ENCODE results near the gene CCM2.
"Not testable (repeated sequence)": the region's sequence is repeated elsewhere in the genome, so short reads cannot be mapped to it uniquely, and the experiment has no call there.

Gene CCM2

DNA sequence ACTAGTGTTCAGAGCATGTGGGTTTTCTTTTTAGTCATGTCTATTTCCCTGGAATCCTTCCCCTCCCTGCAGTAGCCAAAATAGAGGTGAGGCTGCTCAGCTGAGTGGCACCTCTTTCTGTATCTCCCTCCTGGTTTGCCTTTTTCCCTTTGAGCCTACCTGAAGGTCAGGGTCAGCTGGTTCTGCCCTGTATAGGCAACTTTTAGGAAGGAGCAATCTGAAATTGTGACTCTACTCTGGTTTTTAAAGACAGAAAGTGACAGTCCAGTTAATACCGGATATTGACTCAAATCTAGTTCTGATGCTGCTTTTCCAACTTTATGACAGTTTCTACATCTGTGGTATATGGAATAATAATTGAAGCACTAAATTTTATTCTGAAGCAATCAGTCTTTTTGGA, 26.0 kb downstream of the CCM2 start:
- H3K4me1 ChIP-seq (ENCODE audit: control insufficient read depth in 1 of 2, insufficient read depth in 2 of 2, low read length in 2 of 2) = peaks cover 5 to 12% of the 10 kb centered on the region in 2 donors
- H3K36me3 ChIP-seq (ENCODE audit: control insufficient read depth in 1 of 2, insufficient read depth in 2 of 2, low read length in 2 of 2) = peaks cover 0 to 7% of the 10 kb centered on the region in 2 donors
- H3K27ac ChIP-seq (ENCODE audit: low read depth, low read length) = no peak overlapping the region
- no peak overlapping the region for H3K9ac ChIP-seq (ENCODE audit: low read depth in 1 of 2, low read length in 2 of 2)
- peak overlapping the region in 1 of 2 donors; percentile 8 for H3K4me3 ChIP-seq (ENCODE audit: low read depth in 1 of 2, low read length in 2 of 2)
- no peaks in the 10 kb centered on the region for H3K9me3 ChIP-seq (ENCODE audit: control insufficient read depth in 1 of 2, low read length in 2 of 2)
- H3K27me3 ChIP-seq (ENCODE audit: control insufficient read depth in 1 of 2, insufficient read depth in 2 of 2, low read length in 2 of 2) = no peaks in the 10 kb centered on the region

DNA sequence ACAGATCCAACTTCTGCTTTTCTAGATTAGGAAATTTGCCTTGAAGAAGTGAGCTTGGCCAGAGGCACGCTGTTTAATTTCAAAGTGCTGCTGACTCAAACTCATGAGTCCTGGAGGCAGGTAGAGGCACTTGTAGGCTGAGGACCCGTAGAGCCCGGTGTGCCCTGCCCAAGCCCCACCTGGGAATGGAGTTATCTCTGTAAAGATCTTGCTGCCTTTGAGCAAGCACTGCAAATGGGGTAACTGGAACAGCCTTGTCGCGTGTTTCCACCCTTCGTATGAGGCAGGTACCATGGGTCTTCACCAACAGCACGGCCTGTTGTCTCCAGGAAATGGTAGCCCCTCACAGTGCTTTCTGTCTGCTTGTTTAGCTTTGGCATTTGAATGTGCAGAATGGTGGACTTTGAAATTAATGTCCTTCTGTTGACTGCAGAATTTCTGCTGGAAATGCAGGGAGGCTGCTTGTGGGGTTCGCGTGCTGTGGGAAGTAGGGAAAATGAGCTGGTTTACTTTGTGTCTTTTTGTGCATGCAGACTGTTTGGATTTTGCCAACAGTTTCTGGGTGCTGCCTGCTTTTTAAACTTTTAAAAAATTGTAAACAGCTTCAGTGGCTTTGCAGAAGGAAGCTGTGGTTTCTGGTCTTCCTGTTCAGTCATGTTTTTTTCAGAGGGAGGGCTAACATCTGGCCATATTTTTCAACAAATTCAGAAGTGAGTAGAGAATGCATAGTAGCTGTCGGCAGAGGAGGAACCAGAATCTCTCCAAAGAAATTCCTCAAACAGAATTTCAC, 27.2 kb downstream of the CCM2 start:
- H3K9ac ChIP-seq (ENCODE audit: low read depth in 1 of 2, low read length in 2 of 2) = peak overlapping the region; percentile 35 to 43
- H3K9me3 ChIP-seq (ENCODE audit: control insufficient read depth in 1 of 2, low read length in 2 of 2) = no peaks in the 10 kb centered on the region
- H3K36me3 ChIP-seq (ENCODE audit: control insufficient read depth in 1 of 2, insufficient read depth in 2 of 2, low read length in 2 of 2) = peaks cover 0 to 7% of the 10 kb centered on the region in 2 donors
- H3K4me1 ChIP-seq (ENCODE audit: control insufficient read depth in 1 of 2, insufficient read depth in 2 of 2, low read length in 2 of 2) = peaks cover 5 to 12% of the 10 kb centered on the region in 2 donors
- H3K4me3 ChIP-seq (ENCODE audit: low read depth in 1 of 2, low read length in 2 of 2) = peak overlapping the region; percentile 62 to 67
- peak overlapping the region; percentile 66 for H3K27ac ChIP-seq (ENCODE audit: low read depth, low read length)
- H3K27me3 ChIP-seq (ENCODE audit: control insufficient read depth in 1 of 2, insufficient read depth in 2 of 2, low read length in 2 of 2) = no peaks in the 10 kb centered on the region

DNA sequence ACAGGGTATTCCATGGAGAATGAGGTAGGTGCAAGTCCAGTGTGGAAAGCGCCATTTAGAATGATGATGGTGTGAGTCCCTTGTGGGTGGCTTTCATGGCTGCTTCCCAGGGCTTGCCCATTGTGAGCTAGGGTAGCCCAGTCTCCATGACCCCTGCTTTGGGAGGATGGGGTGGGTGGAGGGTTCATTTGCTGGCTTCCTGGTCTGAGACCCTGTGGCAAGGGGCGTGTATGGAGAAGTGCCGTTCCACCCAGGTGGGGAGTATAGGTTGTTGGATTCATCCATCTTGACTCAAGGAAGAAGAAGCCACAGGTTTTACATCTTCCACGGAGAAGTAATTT, 27.7 kb downstream of the CCM2 start:
- Histone ChIP-seq H3K27ac (ENCODE audit: low read depth, low read length) (peak overlapping the region; percentile 35), H3K36me3 (ENCODE audit: control insufficient read depth in 1 of 2, insufficient read depth in 2 of 2, low read length in 2 of 2) (peaks cover 0 to 7% of the 10 kb centered on the region in 2 donors), H3K9me3 (ENCODE audit: control insufficient read depth in 1 of 2, low read length in 2 of 2) (no peaks in the 10 kb centered on the region), H3K27me3 (ENCODE audit: control insufficient read depth in 1 of 2, insufficient read depth in 2 of 2, low read length in 2 of 2) (no peaks in the 10 kb centered on the region), H3K4me3 (ENCODE audit: low read depth in 1 of 2, low read length in 2 of 2) (peak overlapping the region; percentile 62 to 67), H3K9ac (ENCODE audit: low read depth in 1 of 2, low read length in 2 of 2) (peak overlapping the region; percentile 35 to 36), H3K4me1 (ENCODE audit: control insufficient read depth in 1 of 2, insufficient read depth in 2 of 2, low read length in 2 of 2) (peaks cover 10 to 12% of the 10 kb centered on the region in 2 donors)

DNA sequence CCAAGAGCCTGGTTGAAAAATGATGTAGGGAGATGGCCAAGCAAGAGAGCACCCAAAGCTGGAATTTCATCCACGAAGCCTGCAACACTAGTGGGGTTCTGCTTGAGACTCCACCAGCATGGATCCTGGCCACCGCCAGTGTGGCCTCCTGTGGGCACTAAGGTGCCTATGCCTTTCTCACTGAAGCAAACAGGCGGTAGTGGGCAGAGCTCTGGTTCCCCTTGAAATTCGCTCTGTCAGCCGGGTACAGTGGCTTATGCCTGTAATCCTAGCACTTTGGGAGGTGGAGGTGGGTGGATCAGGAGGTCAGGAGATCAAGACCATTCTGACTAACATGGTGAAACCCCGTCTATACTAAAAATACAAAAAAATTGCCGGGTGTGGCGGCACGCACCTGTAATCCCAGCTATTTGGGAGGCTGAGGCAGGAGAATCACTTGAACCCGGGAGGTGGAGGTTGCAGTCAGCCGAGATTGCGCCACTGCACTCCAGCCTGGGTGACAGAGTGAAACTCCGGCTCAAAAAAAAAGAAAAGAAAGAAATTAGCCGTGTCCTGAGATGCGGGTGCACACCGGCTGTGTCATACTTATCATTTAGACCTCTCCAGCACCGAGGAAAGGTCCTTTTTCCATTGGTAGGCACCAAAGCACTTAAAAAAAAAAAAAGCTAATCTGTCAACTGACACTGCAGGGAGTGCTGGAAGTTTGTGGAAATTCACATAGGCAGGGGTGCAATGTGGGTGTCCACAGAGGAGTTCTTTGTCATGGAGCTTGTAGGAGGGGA, 28.3 kb downstream of the CCM2 start:
- Histone ChIP-seq H3K9me3 (ENCODE audit: control insufficient read depth in 1 of 2, low read length in 2 of 2) (no peaks in the 10 kb centered on the region), H3K27ac (ENCODE audit: low read depth, low read length) (no peak overlapping the region), H3K4me3 (ENCODE audit: low read depth in 1 of 2, low read length in 2 of 2) (peak overlapping the region; percentile 62 to 67), H3K36me3 (ENCODE audit: control insufficient read depth in 1 of 2, insufficient read depth in 2 of 2, low read length in 2 of 2) (peaks cover 0 to 7% of the 10 kb centered on the region in 2 donors), H3K9ac (ENCODE audit: low read depth in 1 of 2, low read length in 2 of 2) (peak overlapping the region in 1 of 2 donors; percentile 36), H3K4me1 (ENCODE audit: control insufficient read depth in 1 of 2, insufficient read depth in 2 of 2, low read length in 2 of 2) (peaks cover 10 to 13% of the 10 kb centered on the region in 2 donors), H3K27me3 (ENCODE audit: control insufficient read depth in 1 of 2, insufficient read depth in 2 of 2, low read length in 2 of 2) (no peaks in the 10 kb centered on the region)

DNA sequence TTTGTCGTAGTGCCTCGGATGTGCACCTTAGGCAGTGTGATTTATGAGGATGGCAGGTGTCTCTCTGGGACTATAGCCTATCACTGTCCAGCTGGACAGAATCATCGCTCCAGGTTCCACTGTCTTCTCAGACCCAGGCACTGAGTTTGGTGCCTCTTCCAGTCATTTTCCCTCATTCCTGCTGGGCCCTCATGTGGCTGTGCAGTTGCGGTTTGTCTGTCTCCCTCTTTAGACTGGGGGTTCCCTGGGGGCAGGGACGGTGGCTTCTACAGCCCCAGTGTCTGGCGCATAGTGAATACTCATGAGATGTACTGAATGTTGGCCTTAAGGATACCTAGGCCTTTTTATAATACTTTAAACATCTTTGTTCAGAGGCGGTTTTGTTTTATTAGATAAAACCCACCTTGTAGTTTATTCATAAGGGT, 28.9 kb downstream of the CCM2 start:
- H3K4me1 ChIP-seq (ENCODE audit: control insufficient read depth in 1 of 2, insufficient read depth in 2 of 2, low read length in 2 of 2) = peaks cover 15 to 19% of the 10 kb centered on the region in 2 donors
- H3K4me3 ChIP-seq (ENCODE audit: low read depth in 1 of 2, low read length in 2 of 2) = peak overlapping the region; percentile 54 to 67
- H3K9ac ChIP-seq (ENCODE audit: low read depth in 1 of 2, low read length in 2 of 2) = no peak overlapping the region

DNA sequence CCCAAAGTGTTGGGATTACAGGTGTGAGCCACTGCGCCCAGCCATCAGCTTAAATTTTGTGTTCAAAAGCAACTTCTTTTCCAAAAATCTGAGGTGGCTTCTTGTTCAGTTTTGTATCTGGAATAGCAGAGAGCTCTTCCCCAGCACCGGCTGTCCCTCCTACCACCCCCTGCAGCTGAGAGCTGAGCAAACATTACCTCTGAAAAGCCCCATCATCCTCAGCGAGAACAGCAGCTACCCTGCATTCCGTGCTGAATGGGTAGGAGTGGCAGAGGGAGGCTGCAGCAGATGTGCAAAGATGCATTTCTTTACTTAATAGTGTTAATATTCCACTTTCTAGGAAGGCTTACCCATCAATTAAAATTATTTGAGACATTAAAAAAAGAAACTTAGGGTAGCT, 31.8 kb downstream of the CCM2 start:
- Histone ChIP-seq H3K4me3 (ENCODE audit: low read depth in 1 of 2, low read length in 2 of 2) (no peak overlapping the region), H3K9ac (ENCODE audit: low read depth in 1 of 2, low read length in 2 of 2) (no peak overlapping the region), H3K9me3 (ENCODE audit: control insufficient read depth in 1 of 2, low read length in 2 of 2) (no peaks in the 10 kb centered on the region), H3K4me1 (ENCODE audit: control insufficient read depth in 1 of 2, insufficient read depth in 2 of 2, low read length in 2 of 2) (peaks cover 27 to 32% of the 10 kb centered on the region in 2 donors), H3K27me3 (ENCODE audit: control insufficient read depth in 1 of 2, insufficient read depth in 2 of 2, low read length in 2 of 2) (no peaks in the 10 kb centered on the region), H3K27ac (ENCODE audit: low read depth, low read length) (no peak overlapping the region), H3K36me3 (ENCODE audit: control insufficient read depth in 1 of 2, insufficient read depth in 2 of 2, low read length in 2 of 2) (peaks cover 0 to 6% of the 10 kb centered on the region in 2 donors)

More for the DNA sequence above, 28.9 kb downstream of the CCM2 start:
- no peaks in the 10 kb centered on the region for H3K27me3 ChIP-seq (ENCODE audit: control insufficient read depth in 1 of 2, insufficient read depth in 2 of 2, low read length in 2 of 2)
- H3K36me3 ChIP-seq (ENCODE audit: control insufficient read depth in 1 of 2, insufficient read depth in 2 of 2, low read length in 2 of 2) = peaks cover 0 to 7% of the 10 kb centered on the region in 2 donors
- H3K27ac ChIP-seq (ENCODE audit: low read depth, low read length) = no peak overlapping the region
- no peaks in the 10 kb centered on the region for H3K9me3 ChIP-seq (ENCODE audit: control insufficient read depth in 1 of 2, low read length in 2 of 2)

DNA sequence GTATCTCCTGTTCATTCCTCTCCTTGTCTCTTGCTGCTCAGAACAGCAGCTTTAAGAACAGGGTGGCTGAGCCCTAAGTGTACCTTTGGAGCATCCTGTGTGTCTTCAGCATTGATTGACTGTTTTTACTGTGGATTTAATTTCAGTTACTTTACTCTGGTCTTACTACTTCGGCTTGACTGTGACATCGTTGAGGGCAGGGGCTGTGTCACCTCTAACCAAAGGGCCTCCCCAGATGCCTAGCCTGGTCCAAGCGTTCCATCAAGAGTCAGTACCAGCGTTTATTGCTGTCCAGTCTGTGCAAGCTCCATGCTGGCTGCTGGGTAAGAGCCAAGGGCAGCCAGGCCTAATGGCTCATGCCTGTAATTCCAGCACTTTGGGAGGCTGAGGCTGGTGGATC, 32.4 kb downstream of the CCM2 start:
- Histone ChIP-seq H3K4me1 (ENCODE audit: control insufficient read depth in 1 of 2, insufficient read depth in 2 of 2, low read length in 2 of 2) (peaks cover 24 to 29% of the 10 kb centered on the region in 2 donors), H3K27ac (ENCODE audit: low read depth, low read length) (no peak overlapping the region), H3K27me3 (ENCODE audit: control insufficient read depth in 1 of 2, insufficient read depth in 2 of 2, low read length in 2 of 2) (no peaks in the 10 kb centered on the region), H3K9ac (ENCODE audit: low read depth in 1 of 2, low read length in 2 of 2) (no peak overlapping the region), H3K36me3 (ENCODE audit: control insufficient read depth in 1 of 2, insufficient read depth in 2 of 2, low read length in 2 of 2) (peaks cover 0 to 3% of the 10 kb centered on the region in 2 donors), H3K4me3 (ENCODE audit: low read depth in 1 of 2, low read length in 2 of 2) (no peak overlapping the region), H3K9me3 (ENCODE audit: control insufficient read depth in 1 of 2, low read length in 2 of 2) (no peaks in the 10 kb centered on the region)

DNA sequence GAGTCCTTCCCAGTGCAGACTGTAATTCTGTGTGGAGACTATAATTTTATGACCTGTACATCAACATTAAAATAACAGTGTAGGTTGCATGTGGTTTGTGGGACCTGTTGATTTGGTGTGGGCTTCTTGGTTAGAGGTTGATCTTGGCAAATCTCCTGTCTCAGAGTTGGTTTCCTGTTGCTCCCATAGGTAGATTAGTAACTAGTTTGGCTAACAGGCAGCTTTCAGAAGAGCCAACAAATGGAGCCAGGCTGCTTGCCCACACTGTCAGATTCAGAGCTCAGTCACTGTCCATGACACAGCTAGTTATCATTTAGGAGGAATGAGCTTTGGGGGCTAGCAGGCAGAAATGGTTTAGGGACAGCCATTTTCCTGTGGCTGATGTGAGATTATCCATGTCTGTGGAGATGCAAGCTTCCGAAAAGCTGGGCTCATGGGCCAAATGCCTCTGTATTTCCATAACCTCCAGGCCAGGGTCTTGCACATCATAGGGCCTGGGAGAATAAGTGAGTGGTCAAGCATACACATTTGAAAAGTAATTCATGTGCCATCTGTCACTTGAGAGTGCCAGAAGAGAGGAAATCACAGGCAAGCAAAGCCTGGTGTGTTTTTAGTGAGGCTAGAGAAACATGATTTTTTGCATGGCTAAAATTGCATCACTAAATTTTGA, 33.4 kb downstream of the CCM2 start:
- Histone ChIP-seq H3K27me3 (ENCODE audit: control insufficient read depth in 1 of 2, insufficient read depth in 2 of 2, low read length in 2 of 2) (no peaks in the 10 kb centered on the region), H3K4me3 (ENCODE audit: low read depth in 1 of 2, low read length in 2 of 2) (no peak overlapping the region), H3K4me1 (ENCODE audit: control insufficient read depth in 1 of 2, insufficient read depth in 2 of 2, low read length in 2 of 2) (peaks cover 24 to 29% of the 10 kb centered on the region in 2 donors), H3K9me3 (ENCODE audit: control insufficient read depth in 1 of 2, low read length in 2 of 2) (no peaks in the 10 kb centered on the region), H3K36me3 (ENCODE audit: control insufficient read depth in 1 of 2, insufficient read depth in 2 of 2, low read length in 2 of 2) (peaks cover 0 to 6% of the 10 kb centered on the region in 2 donors), H3K9ac (ENCODE audit: low read depth in 1 of 2, low read length in 2 of 2) (no peak overlapping the region), H3K27ac (ENCODE audit: low read depth, low read length) (no peak overlapping the region)

DNA sequence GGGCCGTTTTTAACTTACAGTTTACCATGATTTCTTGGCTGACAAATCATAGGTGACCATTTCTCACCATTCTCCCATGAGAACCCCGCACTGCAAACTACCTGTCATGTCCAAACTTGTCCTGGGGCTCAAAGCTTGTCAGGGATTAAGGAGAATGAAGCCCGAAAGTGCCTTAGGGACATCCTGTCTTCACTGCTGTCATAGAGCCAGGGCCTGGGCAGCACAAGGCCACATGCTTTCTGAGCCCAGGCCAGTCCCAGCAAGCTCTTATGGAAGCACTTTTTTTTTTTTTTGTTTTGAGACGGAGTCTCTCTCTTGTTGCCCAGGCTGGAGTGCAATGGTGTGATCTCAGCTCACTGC, 33.9 kb downstream of the CCM2 start:
- H3K36me3 ChIP-seq (ENCODE audit: control insufficient read depth in 1 of 2, insufficient read depth in 2 of 2, low read length in 2 of 2) = peaks cover 2 to 11% of the 10 kb centered on the region in 2 donors
- no peak overlapping the region for H3K27ac ChIP-seq (ENCODE audit: low read depth, low read length)
- no peaks in the 10 kb centered on the region for H3K9me3 ChIP-seq (ENCODE audit: control insufficient read depth in 1 of 2, low read length in 2 of 2)
- H3K4me1 ChIP-seq (ENCODE audit: control insufficient read depth in 1 of 2, insufficient read depth in 2 of 2, low read length in 2 of 2) = peaks cover 24 to 29% of the 10 kb centered on the region in 2 donors
- H3K9ac ChIP-seq (ENCODE audit: low read depth in 1 of 2, low read length in 2 of 2) = no peak overlapping the region
- no peaks in the 10 kb centered on the region for H3K27me3 ChIP-seq (ENCODE audit: control insufficient read depth in 1 of 2, insufficient read depth in 2 of 2, low read length in 2 of 2)
- H3K4me3 ChIP-seq (ENCODE audit: low read depth in 1 of 2, low read length in 2 of 2) = no peak overlapping the region

DNA sequence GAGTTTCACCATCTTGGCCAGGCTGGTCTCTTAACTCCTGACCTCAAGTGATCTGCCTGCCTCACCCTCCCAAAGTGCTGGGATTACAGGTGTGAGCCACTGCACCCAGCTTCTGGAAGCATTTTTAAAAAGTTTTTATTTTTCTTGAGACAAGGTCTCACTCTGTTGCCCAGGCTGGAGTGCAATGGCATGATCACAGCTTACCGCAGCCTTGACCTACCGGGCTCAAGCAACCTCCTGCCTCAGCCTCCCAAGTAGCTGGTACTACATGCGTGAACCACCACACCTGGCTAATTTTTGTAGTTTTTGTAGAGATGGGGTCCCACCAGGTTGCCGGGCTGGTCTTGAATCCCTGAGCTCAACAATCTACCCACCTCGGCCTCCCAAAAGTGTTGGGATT, 34.7 kb downstream of the CCM2 start:
- not testable (repeated sequence) for H3K27ac ChIP-seq (ENCODE audit: low read depth, low read length); H3K9me3 ChIP-seq (ENCODE audit: control insufficient read depth in 1 of 2, low read length in 2 of 2); H3K9ac ChIP-seq (ENCODE audit: low read depth in 1 of 2, low read length in 2 of 2); H3K27me3 ChIP-seq (ENCODE audit: control insufficient read depth in 1 of 2, insufficient read depth in 2 of 2, low read length in 2 of 2); H3K4me3 ChIP-seq (ENCODE audit: low read depth in 1 of 2, low read length in 2 of 2)
- Histone ChIP-seq H3K36me3 (ENCODE audit: control insufficient read depth in 1 of 2, insufficient read depth in 2 of 2, low read length in 2 of 2) (peaks cover 4 to 17% of the 10 kb centered on the region in 2 donors), H3K4me1 (ENCODE audit: control insufficient read depth in 1 of 2, insufficient read depth in 2 of 2, low read length in 2 of 2) (peaks cover 24 to 29% of the 10 kb centered on the region in 2 donors)

Measured in duodenal mucosa (tissue), 2 donors.